HEK293T (cell line): ENCODE results near the gene PLCXD3.
"Not testable (repeated sequence)": the region's sequence is repeated elsewhere in the genome, so short reads cannot be mapped to it uniquely, and the experiment has no call there.

Experiments used
- CTCF ChIA-PET: fragments of 350-600 bp; formaldehyde crosslinking; extraction: SDS; loops from one replicate; lab custom pipeline; 2021; ENCODE audit warnings: antibody characterized with exemption, inconsistent platforms; lab: Yijun Ruan, JAX
- POLR2A ChIA-PET: fragments of 350-600 bp; formaldehyde crosslinking; extraction: SDS; loops from one replicate; lab custom pipeline; 2020; ENCODE audit warnings: antibody characterized with exemption, inconsistent platforms; lab: Yijun Ruan, JAX
- DNase-seq: peaks from one replicate; pipeline ENCODE4 v3.0.0; 2012; ENCODE audit warnings: mixed read lengths; ENCODE audit errors: extremely low spot score
- ARNT ChIP-seq: fragments of 450-650 bp; IDR thresholded peaks from 2 replicates; pipeline ENCODE4 v1.6.1; 2017; ENCODE audit warnings: mild to moderate bottlenecking
- BHLHE40 ChIP-seq: fragments of 450-650 bp; IDR thresholded peaks from 2 replicates; pipeline ENCODE4 v1.6.1; 2016; ENCODE audit warnings: mild to moderate bottlenecking, moderate library complexity, borderline replicate concordance
- CTBP1 ChIP-seq: fragments of 450-650 bp; IDR thresholded peaks from 2 replicates; pipeline ENCODE4 v1.6.1; 2016; ENCODE audit warnings: borderline replicate concordance
- ELF4 ChIP-seq: fragments of 450-650 bp; IDR thresholded peaks from 2 replicates; pipeline ENCODE4 v1.6.1; 2017; ENCODE audit warnings: antibody characterized with exemption
- FOXA1 ChIP-seq: fragments of 450-650 bp; IDR thresholded peaks from 2 replicates; pipeline ENCODE4 v1.6.1; 2016; ENCODE audit warnings: mild to moderate bottlenecking
- FOXK2 ChIP-seq: fragments of 450-650 bp; IDR thresholded peaks from 2 replicates; pipeline ENCODE4 v1.6.1; 2016; ENCODE audit warnings: mild to moderate bottlenecking
- FOXM1 ChIP-seq: fragments of 450-650 bp; IDR thresholded peaks from 2 replicates; pipeline ENCODE4 v1.6.1; 2017; ENCODE audit warnings: mild to moderate bottlenecking, borderline replicate concordance
- HDGF ChIP-seq: fragments of 450-650 bp; IDR thresholded peaks from 2 replicates; pipeline ENCODE4 v1.6.1; 2017; ENCODE audit warnings: antibody characterized with exemption, borderline replicate concordance
- L3MBTL2 ChIP-seq: fragments of 450-650 bp; conservative IDR thresholded peaks from 2 replicates; pipeline ENCODE4 v1.6.1; 2016; ENCODE audit warnings: mild to moderate bottlenecking
- LEF1 ChIP-seq: fragments of 450-650 bp; IDR thresholded peaks from 2 replicates; pipeline ENCODE4 v1.6.1; 2017; ENCODE audit warnings: mild to moderate bottlenecking, borderline replicate concordance
- NFRKB ChIP-seq: fragments of 450-650 bp; IDR thresholded peaks from 2 replicates; pipeline ENCODE4 v1.6.1; 2016; ENCODE audit warnings: mild to moderate bottlenecking, moderate library complexity
- SP1 ChIP-seq: fragments of 450-650 bp; IDR thresholded peaks from 2 replicates; pipeline ENCODE4 v1.6.1; 2017
- SUZ12 ChIP-seq: fragments of 450-650 bp; IDR thresholded peaks from 2 replicates; pipeline ENCODE4 v1.6.1; 2016; ENCODE audit warnings: mild to moderate bottlenecking
- TARDBP ChIP-seq: fragments of 450-650 bp; IDR thresholded peaks from 2 replicates; pipeline ENCODE4 v1.6.1; 2016
- ZNF384 ChIP-seq: fragments of 450-650 bp; IDR thresholded peaks from 2 replicates; pipeline ENCODE4 v1.6.1; 2016
- TF ChIP-seq, protein P1 (sequence below): fragments of 450-650 bp; IDR thresholded peaks from 2 replicates; pipeline ENCODE4 v1.6.1; 2016

PLCXD3 gene

DNA sequence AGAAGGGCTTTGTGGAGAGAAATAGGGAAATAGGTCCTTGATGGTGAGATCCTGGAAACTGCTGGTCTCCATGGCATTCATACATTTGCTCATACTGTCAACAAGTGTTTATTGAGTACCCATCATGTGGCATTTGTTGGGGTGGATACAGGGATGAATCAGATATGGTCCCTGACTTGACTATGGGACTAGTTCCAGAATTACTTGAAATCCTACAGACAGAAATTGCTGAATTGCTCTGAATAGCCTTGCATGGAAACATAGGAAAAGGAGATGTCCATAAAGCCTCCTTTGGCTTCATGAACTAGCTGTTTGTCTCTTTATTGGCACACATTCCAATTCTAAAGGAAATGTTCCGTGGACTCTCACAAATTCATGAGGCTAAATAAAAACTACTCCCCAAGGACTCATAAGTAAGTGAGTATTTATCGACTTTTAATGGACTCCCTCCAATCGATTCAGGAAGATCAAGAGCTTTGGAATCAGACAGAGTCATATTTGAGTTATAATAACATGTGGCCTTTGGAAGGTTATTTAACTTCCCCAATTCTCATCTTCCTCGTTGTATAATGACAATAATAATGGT, 174.7 kb downstream of the PLCXD3 start:
- DNase-seq = no peak
- TF ChIP-seq, protein P1, sequence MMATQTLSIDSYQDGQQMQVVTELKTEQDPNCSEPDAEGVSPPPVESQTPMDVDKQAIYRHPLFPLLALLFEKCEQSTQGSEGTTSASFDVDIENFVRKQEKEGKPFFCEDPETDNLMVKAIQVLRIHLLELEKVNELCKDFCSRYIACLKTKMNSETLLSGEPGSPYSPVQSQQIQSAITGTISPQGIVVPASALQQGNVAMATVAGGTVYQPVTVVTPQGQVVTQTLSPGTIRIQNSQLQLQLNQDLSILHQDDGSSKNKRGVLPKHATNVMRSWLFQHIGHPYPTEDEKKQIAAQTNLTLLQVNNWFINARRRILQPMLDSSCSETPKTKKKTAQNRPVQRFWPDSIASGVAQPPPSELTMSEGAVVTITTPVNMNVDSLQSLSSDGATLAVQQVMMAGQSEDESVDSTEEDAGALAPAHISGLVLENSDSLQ = no peak
- TF ChIP-seq L3MBTL2 = no peak
- POLR2A ChIA-PET = no interaction called here
- CTCF ChIA-PET = interaction anchor here (0.7 kb wide), 1 partner anchor 431 kb away, joined by 3 read pairs; no protein-coding TSS in a partner anchor

DNA sequence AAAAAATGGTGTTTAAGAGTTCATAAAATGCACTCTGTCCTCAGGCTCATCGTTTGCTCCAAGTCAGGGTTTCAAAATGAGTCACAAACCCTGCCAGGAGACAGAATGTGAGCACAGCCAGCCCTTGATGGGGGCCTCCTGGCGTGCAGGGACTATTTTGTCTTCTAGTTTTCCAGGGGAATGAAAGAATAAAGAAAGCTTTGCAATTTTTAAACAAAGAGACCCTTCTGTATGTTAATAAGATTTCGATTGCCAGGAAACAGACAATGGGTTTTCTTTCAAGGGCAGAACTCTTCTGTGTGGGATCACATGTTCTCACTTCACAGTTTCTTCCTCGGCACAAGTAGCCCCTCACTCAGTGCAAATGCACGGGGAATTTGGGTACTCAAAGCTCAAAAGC, 175.6 kb downstream of the PLCXD3 start:
- TF ChIP-seq ZNF384 (no peak), FOXK2 (no peak), TARDBP (no peak), HDGF (no peak), L3MBTL2 (no peak), BHLHE40 (no peak), SUZ12 (no peak), ELF4 (no peak), ARNT (no peak), FOXA1 (no peak), SP1 (no peak), FOXM1 (no peak), LEF1 (no peak), CTBP1 (no peak), NFRKB (no peak)
- TF ChIP-seq, protein P1 = no peak
- DNase-seq = no peak
- POLR2A ChIA-PET = no interaction called here
- CTCF ChIA-PET = no interaction called here

DNA sequence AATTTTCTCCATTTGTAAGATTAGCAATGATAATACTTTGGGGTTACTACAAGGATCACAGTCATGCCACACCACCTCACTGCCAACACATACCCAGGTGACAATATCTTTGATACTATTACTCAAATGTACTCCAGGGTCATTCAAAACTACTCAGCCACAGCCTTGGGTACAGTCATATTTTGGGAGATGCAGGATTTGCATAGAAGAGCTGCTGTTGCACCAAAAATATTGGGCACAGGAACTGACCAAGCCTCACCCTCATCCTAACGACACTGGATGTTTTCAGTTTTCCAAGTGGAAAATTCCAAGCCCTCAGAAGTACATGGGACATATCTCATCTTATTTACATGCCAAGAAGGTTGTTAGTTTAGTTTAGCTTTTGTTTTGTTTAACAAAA, 176.2 kb downstream of the PLCXD3 start:
- TF ChIP-seq L3MBTL2 (no peak), FOXM1 (no peak), LEF1 (no peak)
- no peak for DNase-seq
- ChIA-PET CTCF (no interaction called here), POLR2A (no interaction called here)

DNA sequence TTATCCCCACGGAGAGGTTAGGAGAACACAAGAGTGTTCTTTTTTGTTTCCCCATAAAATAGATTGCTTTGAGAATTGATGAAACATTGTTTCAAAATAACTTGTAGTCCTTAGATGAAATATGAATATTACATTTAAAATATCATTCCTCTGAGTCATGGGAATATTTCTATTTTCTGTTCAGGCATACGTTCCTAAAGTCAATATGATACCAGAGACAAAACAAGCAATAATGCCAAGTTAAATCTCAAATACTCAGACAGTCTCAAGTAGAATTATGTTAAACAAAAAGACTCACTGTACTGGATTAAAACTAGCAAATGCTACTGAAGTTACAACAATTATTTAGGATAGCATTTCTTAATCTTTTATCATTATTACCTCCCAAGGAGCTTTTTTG, 185.3 kb downstream of the PLCXD3 start:
- no peak for DNase-seq
- ChIA-PET POLR2A (no interaction called here), CTCF (interaction anchor here (0.6 kb wide), 1 partner anchor 55 kb away, joined by 3 read pairs; no protein-coding TSS in a partner anchor)
- no peak for TF ChIP-seq HDGF
- no peak for TF ChIP-seq LEF1
- no peak for TF ChIP-seq ZNF384
- no peak for TF ChIP-seq L3MBTL2
- no peak for TF ChIP-seq FOXK2
- TF ChIP-seq, protein P1 = no peak

DNA sequence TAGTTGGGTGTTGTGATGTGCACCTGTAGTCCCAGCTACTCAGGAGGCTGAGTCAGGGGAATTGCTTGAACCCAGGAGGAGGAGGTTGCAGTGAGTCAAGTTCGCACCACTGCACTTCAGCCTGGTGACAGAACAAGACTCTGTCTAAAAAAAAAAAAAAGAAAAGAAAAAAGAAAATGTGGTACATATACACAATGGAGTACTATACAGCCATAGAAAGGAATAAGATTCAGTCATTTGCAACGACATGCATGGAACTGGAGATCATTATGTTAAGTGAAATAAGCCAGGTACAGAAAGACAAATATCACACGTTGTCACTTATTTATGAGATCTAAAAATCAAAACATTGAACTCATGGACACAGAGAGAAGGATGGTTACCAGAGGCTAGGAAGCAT, 187.6 kb downstream of the PLCXD3 start:
- POLR2A ChIA-PET, DNase-seq, CTCF ChIA-PET: not testable (repeated sequence)

DNA sequence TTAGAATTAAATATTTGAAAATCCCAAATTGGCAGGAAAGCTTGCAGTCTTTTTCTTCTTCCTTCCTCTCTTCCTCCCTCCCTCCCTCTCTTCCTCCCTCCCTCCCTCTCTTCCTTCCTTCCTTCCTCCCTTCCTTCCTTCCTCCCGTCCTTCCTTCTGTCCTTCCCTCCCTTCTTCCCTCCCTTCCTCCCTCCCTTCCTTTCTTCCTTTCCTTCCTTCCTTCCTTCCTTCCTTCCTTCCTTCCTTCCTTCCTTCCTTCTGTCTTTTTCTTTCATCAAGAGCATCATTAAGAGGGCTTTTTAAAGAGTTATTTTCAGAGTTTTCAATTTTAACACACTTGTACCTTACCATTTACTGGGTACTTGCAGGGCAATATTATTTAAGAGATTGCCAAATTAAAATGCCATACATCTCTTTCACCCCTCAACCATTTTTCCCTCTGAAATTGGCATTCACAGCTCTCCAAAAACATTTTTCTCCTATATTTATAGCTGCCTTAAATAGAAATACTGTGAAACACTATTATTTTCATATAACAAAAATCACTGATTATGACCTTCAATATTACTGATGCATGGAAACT, 197.8 kb downstream of the PLCXD3 start:
- no peak for DNase-seq
- TF ChIP-seq L3MBTL2 (no peak), ELF4 (no peak), FOXM1 (no peak), ZNF384 (no peak), HDGF (no peak), ARNT (no peak), TARDBP (no peak), CTBP1 (no peak), BHLHE40 (no peak), FOXK2 (no peak), SUZ12 (no peak), LEF1 (no peak)
- ChIA-PET POLR2A (no interaction called here), CTCF (no interaction called here)

DNA sequence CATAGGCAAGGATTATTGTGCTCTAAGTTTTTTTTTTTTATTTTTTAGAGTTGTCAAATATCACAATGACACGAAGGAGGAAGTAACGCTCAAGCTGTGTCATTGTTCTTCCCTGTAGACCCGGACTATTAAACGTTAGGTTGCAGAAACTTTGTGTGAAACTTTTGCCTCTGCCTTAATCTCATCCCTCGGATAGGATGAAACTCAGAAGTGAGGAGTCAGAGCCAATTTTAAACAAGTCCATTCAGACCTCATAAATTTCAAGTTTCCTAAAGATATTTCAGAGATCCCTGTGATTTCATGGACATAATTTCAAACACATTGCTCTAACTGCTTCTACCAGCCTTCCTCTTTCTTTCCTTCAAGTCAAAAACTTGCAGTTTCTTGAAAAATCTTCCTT, 198.3 kb downstream of the PLCXD3 start:
- CTCF ChIA-PET = no interaction called here
- TF ChIP-seq CTBP1 (no peak), ARNT (no peak), HDGF (no peak), FOXK2 (no peak), L3MBTL2 (no peak), FOXM1 (no peak), FOXA1 (no peak), ELF4 (no peak), NFRKB (no peak), BHLHE40 (no peak), TARDBP (no peak), SP1 (no peak), LEF1 (no peak), ZNF384 (no peak), SUZ12 (no peak)
- TF ChIP-seq, protein P1 = no peak
- DNase-seq = no peak
- POLR2A ChIA-PET = no interaction called here
